ENCODE measurements around the gene NR4A1.

NR4A1 gene

DNA sequence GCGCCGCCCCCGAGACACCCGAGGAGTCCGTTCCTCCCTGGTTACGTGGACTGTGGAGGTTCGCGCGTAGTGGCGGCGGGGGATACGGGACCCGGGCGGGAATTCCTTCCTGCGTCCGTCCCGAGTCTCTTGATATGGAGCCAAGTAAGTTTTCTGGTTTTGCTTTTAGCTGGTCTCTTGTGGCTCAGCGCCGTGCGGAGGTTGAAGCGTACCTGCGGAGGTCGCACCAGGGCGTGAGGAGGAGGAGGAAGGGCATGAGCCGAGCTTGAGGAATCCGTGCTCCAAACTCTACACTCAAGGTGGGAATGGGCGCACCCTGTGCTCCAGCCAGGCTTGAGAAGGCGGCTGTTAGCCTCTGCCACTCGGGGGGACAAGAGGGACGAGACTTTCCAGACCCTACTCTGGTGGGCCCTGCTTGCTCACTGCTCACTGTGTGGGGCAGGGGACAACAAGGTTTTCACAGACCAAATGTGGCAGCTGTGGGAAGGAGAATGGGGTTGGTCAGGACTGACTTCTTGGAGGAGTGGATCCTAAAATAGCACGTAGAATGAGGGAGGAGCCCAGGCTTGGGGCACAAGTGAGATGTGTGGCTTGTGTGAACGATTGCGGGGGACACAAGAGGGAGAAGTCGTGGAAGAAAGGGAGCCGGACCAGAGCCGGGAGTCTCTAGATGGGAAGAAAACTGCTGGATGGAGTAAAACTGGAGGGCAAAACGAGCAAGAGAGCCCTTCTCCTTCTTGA lies 19.1 kb downstream of the NR4A1 start:
- no peak for DNase-seq (ENCODE audit: low spot score)
- no peak for TF ChIP-seq CTCF (IDR thresholded peaks at IDR 0.05; ENCODE audit: extremely low read depth, missing control alignments)

- TF ChIP-seq CTCF (IDR thresholded peaks at IDR 0.05; ENCODE audit: extremely low read depth, missing control alignments): no peak
- no peak for DNase-seq (ENCODE audit: low spot score)
Observed at GRCh38 chr12:52073531-52074381, 22.5 kb downstream of the NR4A1 start.

DNA sequence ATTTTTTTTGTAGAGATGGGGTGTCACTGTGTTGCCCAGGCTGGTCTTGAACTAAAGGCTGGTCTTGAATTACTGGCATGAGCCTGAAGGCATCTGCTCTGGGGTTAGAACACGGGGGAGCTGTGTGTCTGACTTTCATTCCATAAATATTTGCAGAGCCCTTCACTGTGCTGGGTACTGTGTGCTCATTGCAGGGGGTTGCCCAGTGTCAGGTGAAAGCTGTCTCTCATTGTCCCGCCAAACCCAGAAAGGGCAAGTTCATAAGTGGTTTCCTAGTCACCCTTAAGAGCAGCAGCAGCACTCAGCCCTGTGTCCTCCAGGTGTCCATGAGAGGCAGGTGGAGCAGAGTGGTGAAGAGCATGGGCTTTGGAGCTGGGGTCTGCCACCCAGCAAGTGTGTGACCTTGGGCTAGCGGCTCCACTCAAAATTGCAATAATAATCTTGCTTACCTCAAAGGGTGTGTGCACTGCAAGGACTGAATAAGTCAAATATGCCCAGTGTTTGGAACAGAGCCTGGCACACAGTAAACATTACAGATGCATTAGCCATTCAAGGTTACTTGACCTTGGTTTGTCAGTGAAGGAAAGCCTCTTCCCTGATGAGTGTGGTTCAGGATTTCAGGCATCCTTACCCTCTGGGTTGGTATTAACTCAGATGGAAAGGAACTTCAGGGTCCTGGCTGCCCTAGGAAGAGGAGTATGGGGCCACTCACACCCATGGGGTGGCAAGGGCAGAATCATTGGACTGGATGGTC lies 23.9 kb downstream of the NR4A1 start:
- DNase-seq (ENCODE audit: low spot score): no peak

GRCh38 chr12:52076811-52077210 lies 25.6 kb downstream of the NR4A1 start:
- DNase-seq (ENCODE audit: low spot score): no peak
- no peak for TF ChIP-seq CTCF (IDR thresholded peaks at IDR 0.05; ENCODE audit: extremely low read depth, missing control alignments)

More for the DNA sequence above, 23.9 kb downstream of the NR4A1 start:
- no peak for TF ChIP-seq CTCF (IDR thresholded peaks at IDR 0.05; ENCODE audit: extremely low read depth, missing control alignments)

DNA sequence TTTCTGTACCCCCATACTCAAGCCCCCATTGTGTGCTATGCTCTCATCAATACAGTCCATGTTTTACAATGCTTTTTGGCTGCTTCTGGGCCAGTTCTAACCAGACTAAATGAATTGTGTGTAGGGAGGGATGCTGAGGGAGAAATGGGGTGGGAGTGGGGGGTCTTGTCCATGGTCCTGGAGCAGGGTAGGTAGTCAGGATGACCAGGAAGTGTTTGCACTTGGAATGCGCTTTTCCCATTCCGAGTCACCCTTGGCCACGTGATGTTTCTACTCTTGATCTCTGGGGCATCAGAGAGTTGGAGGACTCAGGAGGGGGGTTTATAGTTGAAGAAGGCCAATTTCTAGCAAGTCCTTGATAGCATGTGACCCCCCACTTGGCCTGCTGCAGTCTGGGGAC lies 27.0 kb downstream of the NR4A1 start:
- TF ChIP-seq CTCF (IDR thresholded peaks at IDR 0.05; ENCODE audit: extremely low read depth, missing control alignments): no peak
- no peak for DNase-seq (ENCODE audit: low spot score)

- no peak for DNase-seq (ENCODE audit: low spot score)
- no peak for TF ChIP-seq CTCF (IDR thresholded peaks at IDR 0.05; ENCODE audit: extremely low read depth, missing control alignments)
Observed at GRCh38 chr12:52079576-52080402, 28.5 kb downstream of the NR4A1 start, which contains the start of gene SMIM41. TSS of gene SMIM41 (plus strand) at chr12:52079704. CDS start at chr12:52079780, 76 bp downstream.
